ENCODE measurements around the gene MYMK.
"Not testable (repeated sequence)": the region's sequence is repeated elsewhere in the genome, so short reads cannot be mapped to it uniquely, and the experiment has no call there.

MYMK gene

GRCh38 chr9:133524679-133525228 lies at the start of gene MYMK:
TSS of gene MYMK (minus strand) at chr9:133524959. CDS start at chr9:133524844, 115 bp downstream.
- DNase-seq = no peak

- no peak for DNase-seq
Observed at GRCh38 chr9:133573791-133574515, 49.2 kb upstream of the MYMK start.

- DNase-seq = no peak
Observed at GRCh38 chr9:133572821-133573361, 48.1 kb upstream of the MYMK start.

GRCh38 chr9:133571896-133572595 lies 47.3 kb upstream of the MYMK start:
- DNase-seq = no peak

GRCh38 chr9:133571391-133571890 lies 46.7 kb upstream of the MYMK start:
- no peak for DNase-seq

GRCh38 chr9:133570691-133571080 lies 45.9 kb upstream of the MYMK start:
- no peak for DNase-seq

GRCh38 chr9:133569891-133570690 lies 45.3 kb upstream of the MYMK start:
- DNase-seq = no peak

GRCh38 chr9:133569121-133569785 lies 44.5 kb upstream of the MYMK start:
- DNase-seq = no peak

GRCh38 chr9:133568186-133568585 lies 43.4 kb upstream of the MYMK start:
- DNase-seq = no peak

GRCh38 chr9:133566817-133567216 lies 42.1 kb upstream of the MYMK start:
- no peak for DNase-seq

- DNase-seq = no peak
Observed at GRCh38 chr9:133566382-133566781, 41.6 kb upstream of the MYMK start.

GRCh38 chr9:133564451-133565116 lies 39.8 kb upstream of the MYMK start:
- DNase-seq = no peak

GRCh38 chr9:133563814-133564213 lies 39.1 kb upstream of the MYMK start:
- DNase-seq = not testable (repeated sequence)

- DNase-seq = no peak
Observed at GRCh38 chr9:133563291-133563796, 38.6 kb upstream of the MYMK start.

GRCh38 chr9:133562611-133563290 lies 38.0 kb upstream of the MYMK start:
- no peak for DNase-seq

GRCh38 chr9:133561976-133562554 lies 37.3 kb upstream of the MYMK start:
- no peak for DNase-seq

GRCh38 chr9:133560944-133561343 lies 36.2 kb upstream of the MYMK start:
- DNase-seq = no peak

GRCh38 chr9:133560311-133560710 lies 35.6 kb upstream of the MYMK start:
- DNase-seq = no peak

- no peak for DNase-seq
Observed at GRCh38 chr9:133558191-133559126, 33.7 kb upstream of the MYMK start.

Measured in activated naive CD4-positive, alpha-beta T cell (primary cell).